ENCODE measurements around the gene PIGZ.

DNA sequence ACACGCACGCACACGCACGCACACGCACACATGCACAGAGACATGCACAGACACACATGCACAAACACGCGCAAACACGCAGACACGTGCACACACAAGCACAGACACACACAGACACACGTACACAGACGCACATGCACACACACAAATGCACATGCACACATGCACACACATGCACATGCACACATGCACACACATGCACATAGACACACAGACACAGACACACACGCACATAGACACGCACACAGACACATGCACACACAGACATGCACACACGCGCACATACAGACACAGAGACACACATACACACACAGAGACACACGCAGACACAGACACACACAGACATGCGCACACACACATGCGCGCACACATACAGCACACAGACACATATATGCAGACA, 26.4 kb upstream of the PIGZ start:
- TF ChIP-seq, protein P1, sequence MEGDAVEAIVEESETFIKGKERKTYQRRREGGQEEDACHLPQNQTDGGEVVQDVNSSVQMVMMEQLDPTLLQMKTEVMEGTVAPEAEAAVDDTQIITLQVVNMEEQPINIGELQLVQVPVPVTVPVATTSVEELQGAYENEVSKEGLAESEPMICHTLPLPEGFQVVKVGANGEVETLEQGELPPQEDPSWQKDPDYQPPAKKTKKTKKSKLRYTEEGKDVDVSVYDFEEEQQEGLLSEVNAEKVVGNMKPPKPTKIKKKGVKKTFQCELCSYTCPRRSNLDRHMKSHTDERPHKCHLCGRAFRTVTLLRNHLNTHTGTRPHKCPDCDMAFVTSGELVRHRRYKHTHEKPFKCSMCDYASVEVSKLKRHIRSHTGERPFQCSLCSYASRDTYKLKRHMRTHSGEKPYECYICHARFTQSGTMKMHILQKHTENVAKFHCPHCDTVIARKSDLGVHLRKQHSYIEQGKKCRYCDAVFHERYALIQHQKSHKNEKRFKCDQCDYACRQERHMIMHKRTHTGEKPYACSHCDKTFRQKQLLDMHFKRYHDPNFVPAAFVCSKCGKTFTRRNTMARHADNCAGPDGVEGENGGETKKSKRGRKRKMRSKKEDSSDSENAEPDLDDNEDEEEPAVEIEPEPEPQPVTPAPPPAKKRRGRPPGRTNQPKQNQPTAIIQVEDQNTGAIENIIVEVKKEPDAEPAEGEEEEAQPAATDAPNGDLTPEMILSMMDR (conservative IDR thresholded peaks at IDR 0.05) = no peak
- TF ChIP-seq ZFX (IDR thresholded peaks at IDR 0.05) = no peak

Measured in C4-2B (cell line).